IPS-15b (cell line): ENCODE data around the gene NDUFAF8.

Source experiments
- H3K27me3 ChIP-seq: one replicate; pipeline ENCODE4 v1.6.1; 2013; ENCODE audit warnings: low read length; ENCODE audit not compliant: control insufficient read depth, insufficient read depth
- H3K36me3 ChIP-seq: one replicate; pipeline ENCODE4 v1.6.1; 2013; ENCODE audit warnings: low read length; ENCODE audit not compliant: control insufficient read depth, insufficient read depth
- H3K4me1 ChIP-seq: one replicate; pipeline ENCODE4 v1.6.1; 2013; ENCODE audit warnings: mild to moderate bottlenecking, low read length; ENCODE audit not compliant: control insufficient read depth, insufficient read depth
- H3K4me3 ChIP-seq: one replicate; pipeline ENCODE4 v1.5.1; 2013; ENCODE audit warnings: low read depth, low read length
- H3K9ac ChIP-seq: one replicate; pipeline ENCODE4 v1.6.1; 2013; ENCODE audit warnings: low read depth, mild to moderate bottlenecking, low read length
- H3K9me3 ChIP-seq: one replicate; pipeline ENCODE4 v1.6.1; 2013; ENCODE audit warnings: mild to moderate bottlenecking, low read length; ENCODE audit not compliant: control insufficient read depth, insufficient read depth

The NDUFAF8 gene

DNA sequence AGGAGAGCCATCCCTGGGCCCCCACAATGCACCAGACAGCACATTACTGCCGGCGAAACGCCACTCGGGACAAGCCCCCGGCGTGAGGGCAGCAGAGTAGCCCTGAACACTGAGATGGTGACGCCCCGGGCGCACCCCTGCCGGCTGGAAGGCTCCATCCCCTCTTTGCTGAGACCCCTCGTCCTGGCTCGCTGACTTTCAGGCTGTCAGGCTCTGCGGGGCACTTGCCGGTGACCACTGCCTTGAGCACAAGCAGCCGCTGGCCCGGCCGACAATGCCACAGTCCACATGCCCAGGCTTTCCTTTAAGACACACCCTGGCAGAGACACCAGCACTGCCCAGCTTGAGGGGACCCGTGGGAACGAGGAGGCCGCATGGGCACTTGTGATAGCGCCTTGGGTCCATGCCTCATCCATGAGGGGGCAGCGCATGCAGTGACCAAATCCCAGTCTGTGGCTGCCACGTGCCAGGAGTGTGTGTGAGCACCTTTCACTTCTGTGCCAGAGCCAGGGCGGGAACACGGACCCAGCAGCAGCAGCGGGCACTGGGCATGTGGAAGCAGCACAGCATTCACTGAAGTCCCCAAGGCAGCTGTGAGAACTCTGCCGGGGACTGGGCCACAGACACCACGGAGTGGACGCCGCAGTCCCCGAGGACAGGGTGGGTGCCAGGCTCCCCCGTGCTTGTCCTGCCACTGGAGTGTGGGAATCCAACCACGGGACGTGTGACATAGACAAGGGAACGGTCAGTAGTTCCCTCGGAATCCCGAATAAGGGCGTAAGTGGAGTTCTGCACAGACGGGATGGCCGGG is 24.5 kb downstream of the NDUFAF8 start:
- no peaks in the 10 kb centered on the region for H3K4me1 ChIP-seq
- peaks cover 21% of the 10 kb centered on the region for H3K36me3 ChIP-seq
- no peak overlapping the region for H3K9ac ChIP-seq
- no peaks in the 10 kb centered on the region for H3K9me3 ChIP-seq
- H3K4me3 ChIP-seq = no peak overlapping the region
- H3K27me3 ChIP-seq = no peaks in the 10 kb centered on the region

- Histone ChIP-seq H3K9me3 (no peaks in the 10 kb centered on the region), H3K4me3 (no peak overlapping the region), H3K36me3 (peaks cover 21% of the 10 kb centered on the region), H3K27me3 (no peaks in the 10 kb centered on the region), H3K4me1 (no peaks in the 10 kb centered on the region), H3K9ac (no peak overlapping the region)
Measured at GRCh38 chr17:81264640-81265039, 25.5 kb downstream of the NDUFAF8 start.

- Histone ChIP-seq H3K36me3 (peaks cover 17% of the 10 kb centered on the region), H3K27me3 (no peaks in the 10 kb centered on the region), H3K9ac (no peak overlapping the region), H3K9me3 (no peaks in the 10 kb centered on the region), H3K4me1 (no peaks in the 10 kb centered on the region), H3K4me3 (no peak overlapping the region)
Measured at GRCh38 chr17:81265576-81265975, 26.5 kb downstream of the NDUFAF8 start.

DNA sequence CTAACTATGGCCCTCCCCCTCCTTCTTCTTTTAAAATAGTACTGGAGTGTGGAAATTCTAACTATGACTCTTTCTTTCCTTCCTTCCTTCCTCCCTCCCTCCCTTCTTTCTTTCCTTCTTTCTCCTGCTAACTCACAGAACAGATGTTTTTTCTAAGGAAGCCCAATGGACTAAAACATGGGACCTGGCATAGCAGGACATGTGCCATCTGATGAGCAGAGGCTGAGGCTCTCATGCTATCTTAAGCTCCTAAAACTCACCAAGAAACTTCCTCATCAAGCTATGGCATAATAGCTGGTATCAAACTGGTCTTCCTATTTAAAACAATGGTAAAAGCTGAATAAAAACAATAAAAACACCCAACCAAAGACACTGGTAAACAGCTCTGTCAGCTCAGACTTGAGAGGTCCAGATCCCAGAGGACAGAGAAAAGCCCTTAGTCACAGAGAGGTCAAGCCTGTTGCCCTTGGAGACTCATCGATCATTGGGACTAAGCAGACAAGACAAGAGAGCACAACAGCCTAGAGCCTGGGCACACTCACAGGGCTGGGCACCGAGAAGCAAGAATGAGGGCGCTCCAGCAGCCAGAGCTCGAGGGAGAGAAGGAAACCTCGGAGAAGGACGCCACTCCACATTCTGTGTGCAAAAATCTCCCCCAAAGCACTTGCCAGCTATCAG is 28.4 kb downstream of the NDUFAF8 start:
- Histone ChIP-seq H3K36me3 (peaks cover 19% of the 10 kb centered on the region), H3K4me3 (no peak overlapping the region), H3K9ac (no peak overlapping the region)

GRCh38 chr17:81270279-81270678 is 31.2 kb downstream of the NDUFAF8 start:
- no peak overlapping the region for H3K4me3 ChIP-seq
- no peak overlapping the region for H3K9ac ChIP-seq
- no peaks in the 10 kb centered on the region for H3K9me3 ChIP-seq
- no peaks in the 10 kb centered on the region for H3K27me3 ChIP-seq
- H3K36me3 ChIP-seq = peaks cover 20% of the 10 kb centered on the region
- H3K4me1 ChIP-seq = no peaks in the 10 kb centered on the region

More for the DNA sequence above, 28.4 kb downstream of the NDUFAF8 start:
- no peaks in the 10 kb centered on the region for H3K9me3 ChIP-seq
- no peaks in the 10 kb centered on the region for H3K4me1 ChIP-seq
- H3K27me3 ChIP-seq = no peaks in the 10 kb centered on the region

DNA sequence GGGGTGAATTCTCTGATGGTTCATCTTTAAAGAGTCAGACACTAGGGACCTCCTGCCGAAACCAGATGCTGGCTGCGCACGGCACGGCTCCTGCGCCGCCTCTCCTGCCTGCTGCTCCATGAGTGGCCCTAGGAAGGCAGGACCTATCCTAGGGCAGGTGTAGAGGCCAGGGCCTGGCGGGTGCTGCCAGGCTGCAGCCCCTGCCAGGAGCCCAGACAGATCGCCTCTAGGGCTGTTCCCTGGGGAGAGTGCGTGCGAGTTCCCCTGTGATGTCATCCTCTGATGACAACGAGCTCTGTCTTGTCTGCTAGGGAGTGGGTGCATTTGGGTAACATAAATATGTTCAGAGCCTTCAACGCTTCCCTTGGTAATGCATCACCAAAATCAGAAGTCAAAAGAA is 32.1 kb downstream of the NDUFAF8 start:
- H3K36me3 ChIP-seq = peaks cover 26% of the 10 kb centered on the region
- no peak overlapping the region for H3K9ac ChIP-seq
- H3K4me3 ChIP-seq = no peak overlapping the region
- no peaks in the 10 kb centered on the region for H3K9me3 ChIP-seq
- H3K4me1 ChIP-seq = no peaks in the 10 kb centered on the region
- H3K27me3 ChIP-seq = no peaks in the 10 kb centered on the region

DNA sequence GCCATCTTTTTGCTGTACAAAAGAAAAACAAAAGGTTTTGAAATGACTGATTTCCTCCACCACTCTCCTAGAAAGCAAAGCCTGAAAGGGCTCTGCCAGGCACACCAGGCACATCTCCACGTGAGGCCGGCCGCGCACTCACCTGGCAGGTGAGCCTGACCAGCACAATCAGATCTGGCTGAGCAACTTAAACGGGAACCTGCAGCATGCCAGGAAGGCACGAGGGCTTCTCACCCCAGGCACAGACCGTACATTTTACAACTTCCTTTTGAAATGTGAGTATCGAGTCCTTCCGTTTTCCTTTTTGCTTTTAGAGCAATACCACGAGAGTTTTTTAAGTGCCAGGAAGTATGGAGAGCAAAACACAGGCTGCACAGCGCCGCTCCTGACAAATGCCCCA is 33.5 kb downstream of the NDUFAF8 start:
- no peaks in the 10 kb centered on the region for H3K9me3 ChIP-seq
- no peaks in the 10 kb centered on the region for H3K4me1 ChIP-seq
- H3K4me3 ChIP-seq = no peak overlapping the region
- H3K9ac ChIP-seq = no peak overlapping the region
- peaks cover 27% of the 10 kb centered on the region for H3K36me3 ChIP-seq
- no peaks in the 10 kb centered on the region for H3K27me3 ChIP-seq

DNA sequence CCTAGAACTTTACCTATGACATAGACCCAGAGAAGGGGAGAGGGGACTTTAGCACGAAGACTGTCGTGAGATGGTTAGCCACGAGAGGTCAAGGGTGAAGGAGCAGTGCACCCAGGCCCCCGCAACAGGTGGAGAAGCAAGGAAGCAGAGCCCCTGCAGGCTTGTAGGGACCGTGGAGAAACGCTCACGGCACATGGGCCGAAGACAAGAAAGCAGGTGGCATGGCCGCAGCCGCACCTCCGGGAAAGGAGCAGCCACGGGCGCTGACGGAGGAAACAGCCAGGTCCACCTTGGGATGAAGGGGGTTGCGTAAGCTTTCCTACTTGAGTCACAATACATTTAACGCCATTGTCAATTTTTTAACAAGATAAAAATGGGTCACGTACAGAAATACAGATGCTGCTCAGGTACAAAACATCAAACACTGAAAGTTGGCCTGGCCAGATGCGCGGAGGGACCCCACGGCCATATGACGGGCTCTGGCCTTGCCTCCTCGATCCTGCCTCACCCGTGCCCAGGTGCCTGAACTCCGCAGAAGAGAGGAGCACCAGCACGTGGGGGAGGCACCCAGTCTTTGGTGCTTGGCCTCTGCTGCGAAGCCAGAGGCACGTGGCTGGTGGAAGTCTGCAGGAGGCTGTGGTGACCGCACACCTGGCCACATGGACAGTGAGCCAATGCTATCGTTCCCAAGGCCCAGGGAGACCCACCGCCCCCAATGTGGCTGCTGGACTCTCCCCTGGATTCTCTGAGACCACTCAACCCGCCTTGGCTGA is 34.8 kb downstream of the NDUFAF8 start:
- Histone ChIP-seq H3K4me1 (no peaks in the 10 kb centered on the region), H3K9ac (no peak overlapping the region), H3K27me3 (no peaks in the 10 kb centered on the region), H3K36me3 (peaks cover 28% of the 10 kb centered on the region), H3K4me3 (no peak overlapping the region), H3K9me3 (no peaks in the 10 kb centered on the region)

DNA sequence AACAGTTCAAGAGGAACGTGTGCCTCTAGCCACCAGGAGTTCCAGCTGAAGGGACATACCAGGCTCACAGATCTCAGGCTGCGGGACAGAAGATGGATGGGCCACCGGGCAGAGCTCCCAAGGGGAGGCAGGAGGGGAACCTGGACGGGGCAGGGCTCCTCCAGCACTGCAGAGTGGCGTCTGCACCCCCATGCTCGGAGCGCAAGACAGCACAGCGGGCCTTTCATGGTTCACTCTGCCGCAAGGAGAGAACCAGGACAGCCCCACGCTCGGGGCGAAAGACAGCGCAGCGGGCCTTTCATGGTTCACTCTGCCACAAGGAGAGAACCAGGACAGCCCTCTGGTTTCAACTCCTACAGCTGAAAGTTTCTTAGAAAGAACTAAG is 35.3 kb downstream of the NDUFAF8 start:
- Histone ChIP-seq H3K4me3 (no peak overlapping the region), H3K9me3 (no peaks in the 10 kb centered on the region), H3K36me3 (peaks cover 30% of the 10 kb centered on the region), H3K4me1 (no peaks in the 10 kb centered on the region), H3K27me3 (no peaks in the 10 kb centered on the region), H3K9ac (no peak overlapping the region)

DNA sequence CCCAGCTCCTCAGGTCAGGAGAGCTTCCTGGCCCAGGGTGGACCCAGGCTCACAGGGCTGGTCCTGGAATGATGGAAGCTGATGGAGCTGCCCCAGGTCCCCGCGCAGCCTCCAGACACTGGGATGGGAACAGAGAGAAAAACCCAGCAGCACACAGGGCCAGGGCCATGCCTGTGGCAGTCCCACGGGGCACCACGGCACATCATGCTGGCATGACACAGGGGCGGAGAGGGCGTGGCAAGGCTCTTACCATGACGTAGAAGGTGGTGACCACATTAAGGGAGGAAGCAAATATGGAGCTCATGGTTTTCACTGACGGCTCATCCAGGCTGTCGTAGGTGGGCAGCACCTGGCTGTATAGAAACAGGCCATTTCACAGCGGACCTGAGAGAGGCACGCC is 37.7 kb downstream of the NDUFAF8 start:
- no peak overlapping the region for H3K9ac ChIP-seq
- H3K4me3 ChIP-seq = no peak overlapping the region
- no peaks in the 10 kb centered on the region for H3K4me1 ChIP-seq
- no peaks in the 10 kb centered on the region for H3K9me3 ChIP-seq
- H3K36me3 ChIP-seq = peaks cover 22% of the 10 kb centered on the region
- H3K27me3 ChIP-seq = no peaks in the 10 kb centered on the region

DNA sequence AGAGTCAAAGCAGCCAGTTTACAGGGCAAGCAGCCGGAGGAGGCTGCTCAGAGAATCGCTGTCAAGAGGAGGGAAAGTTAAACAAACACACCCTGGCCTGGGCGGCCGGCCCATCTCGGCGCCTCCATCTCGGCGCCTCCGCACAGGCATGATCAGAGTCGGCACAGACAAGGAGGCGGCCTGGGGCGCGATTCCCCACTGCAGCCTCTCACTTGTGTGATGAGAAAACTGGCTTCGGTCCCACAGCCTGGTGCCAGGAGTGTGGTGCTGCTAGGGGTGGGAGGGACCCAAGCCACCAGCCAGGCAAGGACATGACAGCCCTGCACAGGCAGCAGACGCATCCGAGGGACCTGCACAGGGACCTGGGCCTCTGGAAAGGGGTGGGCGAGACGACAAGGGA is 38.3 kb downstream of the NDUFAF8 start:
- H3K4me1 ChIP-seq = no peaks in the 10 kb centered on the region
- H3K36me3 ChIP-seq = peaks cover 22% of the 10 kb centered on the region
- H3K9ac ChIP-seq = no peak overlapping the region
- no peaks in the 10 kb centered on the region for H3K27me3 ChIP-seq
- no peak overlapping the region for H3K4me3 ChIP-seq
- no peaks in the 10 kb centered on the region for H3K9me3 ChIP-seq
